Fibroblast of mammary gland (primary cell): ENCODE data around the gene NR2C2.

Experiments used
- DNase-seq: peaks from one replicate; pipeline ENCODE4 v3.0.0-alpha.2; 2010; ENCODE audit warnings: low read depth
- H3K4me3 ChIP-seq: 2 replicates; pipeline ENCODE4 v1.5.1; 2011; ENCODE audit warnings: low read depth, mild to moderate bottlenecking, low read length, moderate library complexity; ENCODE audit not compliant: control insufficient read depth
- CTCF ChIP-seq: conservative IDR thresholded peaks from 2 replicates; pipeline ENCODE4 v1.5.1; 2011; ENCODE audit warnings: low read depth, low read length, inconsistent platforms; ENCODE audit not compliant: control insufficient read depth, insufficient read depth

The NR2C2 gene

GRCh38 chr3:15064835-15065549 is 117.6 kb downstream of the NR2C2 start, which contains the start of gene MRPS25:
Gene MRPS25, minus strand, starts transcription at chr3:15065315. Its CDS starts 121 bp downstream, at chr3:15065194.
- peak within 1 kb of the TSS; percentile 91 for H3K4me3 ChIP-seq
- no peak for TF ChIP-seq CTCF
- peak; percentile 92 for DNase-seq

GRCh38 chr3:15065550-15066007 is 118.2 kb downstream of the NR2C2 start:
- peak overlapping the region; percentile 91 for H3K4me3 ChIP-seq
- no peak for DNase-seq
- no peak for TF ChIP-seq CTCF

- no peak overlapping the region for H3K4me3 ChIP-seq
- no peak for DNase-seq
- TF ChIP-seq CTCF = no peak
Measured at GRCh38 chr3:15066467-15066866, 119.1 kb downstream of the NR2C2 start.

GRCh38 chr3:15069441-15069840 is 122.1 kb downstream of the NR2C2 start:
- no peak for DNase-seq
- TF ChIP-seq CTCF = no peak
- no peak overlapping the region for H3K4me3 ChIP-seq

- peak; percentile 44 for DNase-seq
- H3K4me3 ChIP-seq = no peak overlapping the region
- TF ChIP-seq CTCF = no peak
Measured at GRCh38 chr3:15071699-15072098, 124.3 kb downstream of the NR2C2 start.

- no peak overlapping the region for H3K4me3 ChIP-seq
- no peak for TF ChIP-seq CTCF
- DNase-seq = no peak
Measured at GRCh38 chr3:15074500-15074899, 127.1 kb downstream of the NR2C2 start.

- DNase-seq = no peak
Measured at GRCh38 chr3:15079091-15079490, 131.7 kb downstream of the NR2C2 start.

More at GRCh38 chr3:15079091-15079490, 131.7 kb downstream of the NR2C2 start:
- no peak for TF ChIP-seq CTCF
- no peak overlapping the region for H3K4me3 ChIP-seq
